K562 (cell line): ENCODE measurements around the gene LSM14B. TPM values are rescaled to one million over a fixed set of nuclear protein-coding genes. Genes with fewer than 3 reads are reported as not detected.

Experiments used
- ATAC-seq: fragments of 200-7000 bp; cut with Tn5 transposase; 3 replicates; pipeline ENCODE4 v1.9.1; 2020; ENCODE audit warnings: moderate library complexity
- BruUV-seq: library from RNA; stranded (reverse); fragments of 400-500 nt; replicated peaks from 2 replicates; lab custom pipeline; 2021; lab: Mats Ljungman, UMichigan
- CTCF ChIA-PET: fragments of 300-600 bp; formaldehyde crosslinking; extraction: SDS; loops from one replicate; lab custom pipeline; 2021; ENCODE audit warnings: low intra/inter-chr PET ratio; lab: Yijun Ruan, JAX
- POLR2A ChIA-PET: fragments of 300-600, 350-650 bp; sonication (Branson Sonifier 250); formaldehyde crosslinking; extraction: SDS; loops from one replicate; lab custom pipeline; 2021; ENCODE audit warnings: antibody characterized with exemption, inconsistent platforms; lab: Yijun Ruan, JAX
- DNase-seq, 4 experiments: peaks; one replicate each; pipeline versions ENCODE4 v3.0.0 to v3.0.0-alpha.2; 2011 to 2018; ENCODE audit warnings: low spot score in 3 of 4, mixed read lengths in 3 of 4; ENCODE audit errors: extremely low read depth in 1 of 4
- FAIRE-seq: peaks from 2 replicates; lab custom pipeline; 2011; peaks lifted over from hg19 to GRCh38; lab: Jason Lieb, UNC
- H2AFZ ChIP-seq: 2 replicates; pipeline ENCODE4 v1.6.0; 2011; ENCODE audit warnings: low read depth, low read length, control low read depth, inconsistent platforms
- H3K27ac ChIP-seq: fragments of 200-600 bp; 3 replicates; pipeline ENCODE4 v1.8.0; 2011; ENCODE audit warnings: low read depth, mild to moderate bottlenecking, control low read depth, inconsistent platforms, low read length, moderate library complexity, mixed read lengths; ENCODE audit errors: extremely low read depth
- H3K27me3 ChIP-seq, 2 experiments: fragments of 300-600 bp in 1 of 2; 2 replicates in 1 of 2; 3 replicates in 1 of 2; pipeline versions ENCODE4 v1.6.0 to v1.8.0; 2011; ENCODE audit warnings: inconsistent platforms in 2 of 2, low read length in 2 of 2, mild to moderate bottlenecking in 1 of 2, mixed read lengths in 1 of 2, moderate library complexity in 1 of 2; ENCODE audit not compliant: control insufficient read depth in 2 of 2, insufficient read depth in 2 of 2
- H3K36me3 ChIP-seq: fragments of 300-600 bp; 3 replicates; pipeline ENCODE4 v1.8.0; 2011; ENCODE audit warnings: mild to moderate bottlenecking, low read length, inconsistent platforms; ENCODE audit not compliant: control insufficient read depth, insufficient read depth
- H3K4me1 ChIP-seq, 2 experiments: fragments of 200-600 bp in 1 of 2; replicated peaks in 1 of 2; 2 replicates in 1 of 2; 3 replicates in 1 of 2; pipeline versions ENCODE4 v1.5.1 to v1.8.0; 2011; ENCODE audit warnings: inconsistent platforms in 2 of 2, low read length in 2 of 2, mild to moderate bottlenecking in 1 of 2, mixed read lengths in 1 of 2, moderate library complexity in 1 of 2; ENCODE audit not compliant: control insufficient read depth in 2 of 2, insufficient read depth in 2 of 2
- H3K4me2 ChIP-seq: 2 replicates; pipeline ENCODE4 v1.6.1; 2011; ENCODE audit warnings: low read length, control low read depth, inconsistent platforms, mixed read lengths; ENCODE audit not compliant: insufficient read depth
- H3K4me3 ChIP-seq: fragments of 200-600 bp; sonication (generic), shearing (Covaris generic); 2 replicates; pipeline ENCODE4 v1.5.1; 2016; ENCODE audit warnings: control low read depth, inconsistent platforms
- H3K79me2 ChIP-seq: fragments of 200-600 bp; 3 replicates; pipeline ENCODE4 v1.8.0; 2011; ENCODE audit warnings: low read length, inconsistent platforms; ENCODE audit not compliant: control insufficient read depth, insufficient read depth
- H3K9ac ChIP-seq, 2 experiments: 2 replicates each; pipeline versions ENCODE4 v1.6.0 to v1.6.1; 2011; ENCODE audit warnings: low read depth in 2 of 2, low read length in 2 of 2, control low read depth in 1 of 2, inconsistent platforms in 1 of 2, mild to moderate bottlenecking in 1 of 2, mixed read lengths in 1 of 2; ENCODE audit not compliant: insufficient read depth in 1 of 2
- H3K9me1 ChIP-seq: one replicate; pipeline ENCODE4 v1.6.0; 2011; ENCODE audit warnings: inconsistent platforms, mild to moderate bottlenecking, low read length, moderate library complexity; ENCODE audit not compliant: control insufficient read depth, insufficient read depth
- H3K9me3 ChIP-seq: replicated peaks from 2 replicates; pipeline ENCODE4 v1.5.1; 2011; ENCODE audit warnings: low read depth, low read length, inconsistent platforms; ENCODE audit not compliant: control insufficient read depth, insufficient read depth
- H4K20me1 ChIP-seq: replicated peaks from 2 replicates; pipeline ENCODE4 v1.6.1; 2011; ENCODE audit warnings: low read length, inconsistent platforms, mixed read lengths; ENCODE audit not compliant: control insufficient read depth, insufficient read depth
- BCL6 ChIP-seq: fragments of 250-450 bp; sonication (Bioruptor Pico); IDR thresholded peaks from 2 replicates; pipeline ENCODE4 v1.4.0; 2020
- CREB5 ChIP-seq: fragments of 250-450 bp; sonication (Bioruptor Pico); IDR thresholded peaks from 2 replicates; pipeline ENCODE4 v1.5.0; 2020; ENCODE audit warnings: mild to moderate bottlenecking
- ETS1 ChIP-seq: conservative IDR thresholded peaks from 2 replicates; pipeline ENCODE4 v1.6.1; 2011; ENCODE audit warnings: low read depth, mild to moderate bottlenecking, low read length; ENCODE audit not compliant: control insufficient read depth
- ETS2 ChIP-seq: IDR thresholded peaks from 2 replicates; pipeline ENCODE4 v1.6.1; 2016; ENCODE audit warnings: borderline replicate concordance, missing genetic modification characterization, mild to moderate bottlenecking, moderate library complexity, missing compliant biosample characterization; ENCODE audit not compliant: poor library complexity, severe bottlenecking
- NR4A1 ChIP-seq, 2 experiments: fragments of 250-450 bp in 1 of 2; fragments of 450-650 bp in 1 of 2; sonication (Bioruptor Pico) in 1 of 2; IDR thresholded peaks; 2 replicates each; pipeline versions ENCODE4 v1.4.0 to v1.6.1; 2016 to 2020; ENCODE audit warnings: mild to moderate bottlenecking in 2 of 2, missing compliant biosample characterization in 1 of 2, missing genetic modification characterization in 1 of 2, moderate library complexity in 1 of 2
- RNF2 ChIP-seq: sonication (generic); IDR thresholded peaks from 2 replicates; pipeline ENCODE4 v1.6.1; 2016
- TFAM ChIP-seq: fragments of 250-450 bp; sonication (Bioruptor Pico); conservative IDR thresholded peaks from 2 replicates; pipeline ENCODE4 v1.5.0; 2021; ENCODE audit warnings: mild to moderate bottlenecking, moderate library complexity
- THRB ChIP-seq: fragments of 450-650 bp; formaldehyde crosslinking; conservative IDR thresholded peaks from 2 replicates; pipeline ENCODE4 v1.4.0; 2022; ENCODE audit warnings: mild to moderate bottlenecking, missing genetic modification characterization
- UBTF ChIP-seq, 2 experiments: IDR thresholded peaks; 2 replicates each; pipeline ENCODE4 v1.6.1; 2012; ENCODE audit warnings: improper control_type of control experiment in 2 of 2, low read depth in 2 of 2, low read length in 2 of 2, borderline replicate concordance in 1 of 2
- ZKSCAN8 ChIP-seq: fragments of 200-800 bp; sonication (Bioruptor generic); IDR thresholded peaks from 2 replicates; pipeline ENCODE4 v1.6.1; 2016; ENCODE audit warnings: missing genetic modification characterization, missing compliant biosample characterization
- WGBS: fragments of 100-300 bp; shearing (Covaris generic); methylation state at CpG from one replicate; pipeline ENCODE4 v1.1.6; 2016; ENCODE audit warnings: low coverage, mixed read lengths; ENCODE audit not compliant: insufficient coverage; ENCODE audit errors: missing lambda C conversion rate; 5-methylcytosine and 5-hydroxymethylcytosine counted together
- in situ Hi-C: fragments of 300-500 bp; cut with MboI; formaldehyde crosslinking; loops from 4 replicates; pipeline ENCODE4 v1.15.0; 2018; ENCODE audit warnings: inconsistent platforms, mixed read lengths
- intact Hi-C: fragments of 100-400 bp; cut with micrococcal nuclease; formaldehyde crosslinking; loops from 2 replicates; pipeline ENCODE4 v1.14.2; 2022
- polyA plus RNA-seq, 8 experiments: library from polyadenylated mRNA; depleted of rRNA in 4 of 8; stranded (reverse) in 5 of 8; unstranded in 3 of 8; fragments of >200 nt; fragmentation: Nextera tagmentation in 2 of 8; fragmentation: Illumina TruSeq in 1 of 8; extraction: Ambion mirVana in 2 of 8; extraction: Trizol in 1 of 8; gene quantifications; 2 replicates each; pipeline versions ENCODE4 v1.2.1 to v1.2.3, GENCODE V29; 2011 to 2014; ENCODE audit warnings: inconsistent platforms in 1 of 8, missing spikeins in 1 of 8
- total RNA-seq, 7 experiments: library from RNA; depleted of rRNA in 6 of 7; stranded (reverse); fragments of >200 nt in 6 of 7; fragmentation: Illumina TruSeq in 2 of 7; extraction: Trizol in 2 of 7; gene quantifications; 2 replicates each; pipeline versions ENCODE4 v1.2.1 to v1.2.3, GENCODE V29; 2011 to 2021; ENCODE audit warnings: low replicate concordance in 1 of 7

Gene LSM14B
- total and polyA plus RNA-seq, 9 of the 15 experiments (the other 6 are each of a cell fraction or from before 2014, with no cell fraction given), result 0.66 to 36.0 (median 20.2) TPM

- TF ChIP-seq ETS2, result no peak
- TF ChIP-seq, all 486 proteins: peak for 0
Measured at GRCh38 chr20:62119591-62120364, 2.5 kb upstream of the LSM14B start (continued).

GRCh38 chr20:62120365-62120762 is 1.9 kb upstream of the LSM14B start:
- no peak overlapping the region for H3K4me2 ChIP-seq
- no peak for DNase-seq
- POLR2A ChIA-PET, result interaction anchor here (0.7 to 9.5 kb wide), 4 partner anchors 7 to 63 kb away, joined by 3 to 78 read pairs (median 4); partner anchors contain the start of gene MTG2
- no peak for TF ChIP-seq ETS1
- no peak for TF ChIP-seq THRB (CRISPR knock-in tag)
- no peak for TF ChIP-seq TFAM (CRISPR knock-in tag)
- no peak for TF ChIP-seq NR4A1 (CRISPR knock-in tag; IDR thresholded peaks at IDR 0.05)
- no peak for TF ChIP-seq NR4A1 (tag; IDR thresholded peaks at IDR 0.05)
- TF ChIP-seq UBTF (IDR thresholded peaks at IDR 0.05; ENCODE audit: borderline replicate concordance in 1 of 2, low read depth in 2 of 2, low read length in 2 of 2), result no peak
- TF ChIP-seq RNF2, result no peak
- TF ChIP-seq BCL6 (CRISPR knock-in tag), result no peak
- TF ChIP-seq CREB5 (CRISPR knock-in tag), result no peak
- TF ChIP-seq ZKSCAN8, result no peak

More at GRCh38 chr20:62120365-62120762, 1.9 kb upstream of the LSM14B start:
- no peaks in the 10 kb centered on the region for H3K9me3 ChIP-seq
- H3K27ac ChIP-seq, result no peak overlapping the region
- ATAC-seq (no peak), FAIRE-seq (no peak)
- H3K4me3 ChIP-seq, result no peak overlapping the region
- in situ Hi-C loops (no loop called here), intact Hi-C loops (loop anchor here (5.0 kb wide), 2 partner anchors 53 to 93 kb away; partner anchors contain the start of gene TAF4)
- H4K20me1 ChIP-seq, result peaks cover 19% of the 10 kb centered on the region
- peaks cover 12 to 30% of the 10 kb centered on the region in 2 experiments; a peak in 4 of 5 replicates for H3K27me3 ChIP-seq
- CTCF ChIA-PET, result no interaction called here
- H3K79me2 ChIP-seq, result peaks cover 29% of the 10 kb centered on the region
- no TSS peak for BruUV-seq
- peaks cover 13 to 46% of the 10 kb centered on the region in 2 experiments; a peak in 4 of 5 replicates for H3K4me1 ChIP-seq
- H3K9ac ChIP-seq, result no peak overlapping the region
- peaks cover 22% of the 10 kb centered on the region for H3K36me3 ChIP-seq
- no peak overlapping the region for H2AFZ ChIP-seq
- 84% methylated on average over 5 of the region's 5 CpGs for WGBS
- H3K9me1 ChIP-seq, result no peaks in the 10 kb centered on the region
